Neural progenitor cell (in vitro differentiated cells): ENCODE measurements around the gene HOMER2. TPM values are rescaled to one million over a fixed set of nuclear protein-coding genes. Genes with fewer than 3 reads are reported as not detected.
A peak's percentile ranks its signal among the peaks of the same experiment; 100 is the strongest.

Source experiments
- DNase-seq: peaks from one replicate; pipeline ENCODE4 v3.0.0-alpha.2; 2016; ENCODE audit warnings: low spot score
- H2AFZ ChIP-seq: fragments of 200-600 bp; sonication (generic); replicated peaks from 2 replicates; pipeline ENCODE4 v1.6.1; 2016; ENCODE audit warnings: antibody characterized with exemption
- H3F3A ChIP-seq: fragments of 200-600 bp; sonication (generic); 2 replicates; pipeline ENCODE4 v1.6.1; 2016; ENCODE audit warnings: antibody characterized with exemption, low read depth
- H3K27ac ChIP-seq: fragments of 200-600 bp; sonication (generic); 2 replicates; pipeline ENCODE4 v1.5.1; 2016; ENCODE audit warnings: mild to moderate bottlenecking
- H3K27me3 ChIP-seq: fragments of 200-600 bp; sonication (generic); 2 replicates; pipeline ENCODE4 v1.6.1; 2016; ENCODE audit warnings: mild to moderate bottlenecking, moderate library complexity
- H3K36me3 ChIP-seq: fragments of 200-600 bp; sonication (generic); 2 replicates; pipeline ENCODE4 v1.5.1; 2016
- H3K4me1 ChIP-seq: fragments of 200-600 bp; sonication (generic); 2 replicates; pipeline ENCODE4 v1.6.1; 2016; ENCODE audit warnings: mixed run types
- H3K4me2 ChIP-seq: fragments of 200-600 bp; sonication (generic); 2 replicates; pipeline ENCODE4 v1.6.1; 2016
- H3K4me3 ChIP-seq: fragments of 200-600 bp; sonication (generic); 2 replicates; pipeline ENCODE4 v1.5.1; 2016
- H3K79me2 ChIP-seq: fragments of 200-600 bp; sonication (generic); 2 replicates; pipeline ENCODE4 v1.6.1; 2016; ENCODE audit warnings: low read depth
- H3K9ac ChIP-seq: fragments of 200-600 bp; sonication (generic); 2 replicates; pipeline ENCODE4 v1.6.1; 2016
- H3K9me3 ChIP-seq: fragments of 200-600 bp; sonication (generic); 2 replicates; pipeline ENCODE4 v1.5.1; 2016; ENCODE audit warnings: low read depth
- H4K20me1 ChIP-seq: fragments of 200-600 bp; sonication (generic); 2 replicates; pipeline ENCODE4 v1.6.1; 2016; ENCODE audit warnings: low read depth
- H3K27ac Mint-ChIP-seq: 3 replicates; pipeline ENCODE4 v1.8.0; 2021; ENCODE audit warnings: mixed read lengths
- H3K27me3 Mint-ChIP-seq: 2 replicates; pipeline ENCODE4 v1.8.0; 2022; ENCODE audit warnings: low read depth, mild to moderate bottlenecking, inconsistent platforms, moderate library complexity, mixed read lengths; ENCODE audit not compliant: insufficient read depth
- H3K36me3 Mint-ChIP-seq: 3 replicates; pipeline ENCODE4 v1.8.0; 2021; ENCODE audit warnings: mixed read lengths
- H3K4me1 Mint-ChIP-seq: 3 replicates; pipeline ENCODE4 v1.8.0; 2021; ENCODE audit warnings: mixed read lengths
- H3K4me3 Mint-ChIP-seq: 3 replicates; pipeline ENCODE4 v1.8.0; 2021; ENCODE audit warnings: mild to moderate bottlenecking, moderate library complexity, mixed read lengths
- H3K9me3 Mint-ChIP-seq: 3 replicates; pipeline ENCODE4 v1.8.0; 2020; ENCODE audit warnings: mixed read lengths
- CTCF ChIP-seq: fragments of 200-600 bp; sonication (generic); IDR thresholded peaks from 2 replicates; pipeline ENCODE4 v1.5.1; 2017; ENCODE audit warnings: antibody characterized with exemption, mild to moderate bottlenecking
- EZH2 ChIP-seq: fragments of 200-600 bp; sonication (generic); IDR thresholded peaks from 2 replicates; pipeline ENCODE4 v1.6.1; 2017; ENCODE audit warnings: antibody characterized with exemption, mild to moderate bottlenecking, moderate library complexity
- EZH2phosphoT487 ChIP-seq: fragments of 200-600 bp; sonication (generic); IDR thresholded peaks from 2 replicates; pipeline ENCODE4 v1.6.1; 2017; ENCODE audit warnings: antibody characterized with exemption
- total RNA-seq: library from RNA; depleted of rRNA; stranded (reverse); fragments of >200 nt; gene quantifications from 2 replicates; pipeline ENCODE4 v1.2.3, GENCODE V29; 2015; ENCODE audit warnings: low replicate concordance

The HOMER2 gene
- total RNA-seq, 1 donor from 2014 or later, result 259 TPM

GRCh38 chr15:82881747-82882146, 70.8 kb downstream of the HOMER2 start:
- Mint-ChIP-seq H3K9me3 (no peaks in the 10 kb centered on the region), H3K36me3 (peaks cover 2% of the 10 kb centered on the region), H3K4me3 (no peak overlapping the region), H3K27me3 (no peaks in the 10 kb centered on the region), H3K27ac (no peak overlapping the region), H3K4me1 (no peaks in the 10 kb centered on the region)
- Histone ChIP-seq H3K4me2 (no peak overlapping the region), H3K27ac (no peak overlapping the region), H3K9ac (no peak overlapping the region), H2AFZ (no peak overlapping the region), H3K9me3 (no peaks in the 10 kb centered on the region), H3K27me3 (no peaks in the 10 kb centered on the region), H3K79me2 (no peaks in the 10 kb centered on the region), H4K20me1 (no peaks in the 10 kb centered on the region), H3K4me1 (no peaks in the 10 kb centered on the region), H3K36me3 (no peaks in the 10 kb centered on the region), H3F3A (no peaks in the 10 kb centered on the region), H3K4me3 (no peak overlapping the region)
- TF ChIP-seq CTCF, result no peak
- no peak for TF ChIP-seq EZH2
- no peak for TF ChIP-seq EZH2phosphoT487
- DNase-seq, result no peak

GRCh38 chr15:82880704-82881103, 71.8 kb downstream of the HOMER2 start:
- no peak overlapping the region for H3K4me2 ChIP-seq
- Mint-ChIP-seq H3K4me3 (no peak overlapping the region), H3K27me3 (no peaks in the 10 kb centered on the region), H3K27ac (no peak overlapping the region), H3K36me3 (peaks cover 2% of the 10 kb centered on the region), H3K9me3 (no peaks in the 10 kb centered on the region), H3K4me1 (no peaks in the 10 kb centered on the region)
- H3K4me3 ChIP-seq, result no peak overlapping the region
- H3K79me2 ChIP-seq, result no peaks in the 10 kb centered on the region
- no peaks in the 10 kb centered on the region for H3K36me3 ChIP-seq
- H3K9me3 ChIP-seq, result no peaks in the 10 kb centered on the region
- H3K27me3 ChIP-seq, result no peaks in the 10 kb centered on the region
- no peaks in the 10 kb centered on the region for H4K20me1 ChIP-seq
- H3K9ac ChIP-seq, result no peak overlapping the region
- H2AFZ ChIP-seq, result no peak overlapping the region
- TF ChIP-seq CTCF (no peak), EZH2 (no peak), EZH2phosphoT487 (no peak)
- no peak for DNase-seq
- H3F3A ChIP-seq, result no peaks in the 10 kb centered on the region
- no peaks in the 10 kb centered on the region for H3K4me1 ChIP-seq
- H3K27ac ChIP-seq, result no peak overlapping the region

GRCh38 chr15:82878325-82878724, 74.2 kb downstream of the HOMER2 start:
- Histone ChIP-seq H3K4me3 (no peak overlapping the region), H3K27me3 (no peaks in the 10 kb centered on the region), H3F3A (no peaks in the 10 kb centered on the region), H4K20me1 (no peaks in the 10 kb centered on the region), H3K27ac (no peak overlapping the region), H3K9ac (no peak overlapping the region), H3K79me2 (no peaks in the 10 kb centered on the region), H3K36me3 (no peaks in the 10 kb centered on the region), H2AFZ (no peak overlapping the region), H3K4me2 (no peak overlapping the region), H3K9me3 (no peaks in the 10 kb centered on the region), H3K4me1 (no peaks in the 10 kb centered on the region)
- Mint-ChIP-seq H3K36me3 (peaks cover 10% of the 10 kb centered on the region), H3K4me1 (no peaks in the 10 kb centered on the region), H3K4me3 (no peak overlapping the region), H3K27ac (no peak overlapping the region), H3K27me3 (no peaks in the 10 kb centered on the region), H3K9me3 (no peaks in the 10 kb centered on the region)
- no peak for TF ChIP-seq EZH2
- no peak for DNase-seq

GRCh38 chr15:82877825-82878224, 74.7 kb downstream of the HOMER2 start:
- no peaks in the 10 kb centered on the region for H3K9me3 Mint-ChIP-seq
- Histone ChIP-seq H4K20me1 (no peaks in the 10 kb centered on the region), H3F3A (no peaks in the 10 kb centered on the region), H3K4me3 (no peak overlapping the region), H3K4me1 (no peaks in the 10 kb centered on the region), H3K27ac (no peak overlapping the region), H3K4me2 (no peak overlapping the region), H3K27me3 (no peaks in the 10 kb centered on the region), H2AFZ (no peak overlapping the region), H3K36me3 (no peaks in the 10 kb centered on the region), H3K79me2 (no peaks in the 10 kb centered on the region), H3K9me3 (no peaks in the 10 kb centered on the region), H3K9ac (no peak overlapping the region)
- no peak for TF ChIP-seq EZH2
- TF ChIP-seq CTCF, result no peak
- no peak for TF ChIP-seq EZH2phosphoT487
- H3K27ac Mint-ChIP-seq, result peak overlapping the region; percentile 2
- H3K27me3 Mint-ChIP-seq, result no peaks in the 10 kb centered on the region
- DNase-seq, result no peak
- peaks cover 14% of the 10 kb centered on the region for H3K36me3 Mint-ChIP-seq
- H3K4me3 Mint-ChIP-seq, result no peak overlapping the region
- no peaks in the 10 kb centered on the region for H3K4me1 Mint-ChIP-seq
